ENCODE data around the gene ZNF275.

ZNF275 gene

DNA sequence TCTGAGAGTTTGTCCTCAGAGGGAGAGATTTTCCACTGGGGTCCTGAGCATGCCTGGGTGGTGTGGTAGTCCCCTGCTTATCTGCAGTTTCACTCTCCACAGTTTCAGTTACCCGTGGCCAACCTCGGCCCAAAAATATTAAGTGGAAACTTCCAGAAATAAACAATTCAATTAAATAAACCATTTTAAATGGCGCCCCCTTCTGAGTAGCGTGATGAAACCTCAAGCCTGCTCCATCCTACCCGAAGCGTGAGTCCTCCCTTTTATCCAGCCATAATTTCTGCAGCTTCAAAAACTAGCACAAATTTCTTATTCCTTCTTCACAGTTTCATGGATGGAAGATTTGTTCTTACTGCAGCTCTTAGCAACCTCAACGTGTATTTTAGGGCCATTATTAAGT is 40.5 kb downstream of the ZNF275 start:
- WGBS, 2 experiments, result 76 to 78% methylated on average over 7 of the region's 7 CpGs
- Histone ChIP-seq H3K27me3 (ENCODE audit: control insufficient read depth, insufficient read depth, low read length, poor library complexity, severe bottlenecking) (no peaks in the 10 kb centered on the region), H3K36me3 (ENCODE audit: control insufficient read depth, insufficient read depth, low read length) (no peaks in the 10 kb centered on the region), H3K27ac (ENCODE audit: insufficient read depth, low read depth, low read length, poor library complexity, severe bottlenecking) (no peak overlapping the region), H3K9me3 (ENCODE audit: control insufficient read depth, low read length) (no peaks in the 10 kb centered on the region), H3K4me1 (ENCODE audit: control insufficient read depth, insufficient read depth, low read length) (no peaks in the 10 kb centered on the region), H3K4me3 (ENCODE audit: insufficient read depth, low read depth, low read length) (no peak overlapping the region)

DNA sequence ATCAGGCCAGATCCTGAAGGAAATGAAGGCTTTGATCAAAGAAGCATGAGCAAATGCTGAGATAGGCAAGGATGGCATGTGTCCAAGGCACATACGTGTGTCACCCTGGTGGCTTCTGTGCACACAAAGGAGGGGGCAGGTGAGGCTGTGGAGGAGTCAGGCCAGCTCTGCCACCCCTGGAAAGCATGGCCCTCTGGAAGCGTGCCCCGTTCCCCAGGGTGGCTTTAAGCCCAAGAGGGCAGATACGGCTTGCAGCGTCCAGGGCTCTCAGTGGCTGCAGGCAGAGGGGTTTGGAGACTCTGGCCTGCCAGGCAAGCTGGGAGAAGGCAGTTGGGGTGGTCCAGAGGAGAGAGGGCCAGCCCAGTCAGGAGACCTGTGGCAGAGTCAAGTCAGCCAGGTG is 41.6 kb downstream of the ZNF275 start:
- H3K9me3 ChIP-seq (ENCODE audit: control insufficient read depth, low read length), result no peaks in the 10 kb centered on the region
- H3K4me1 ChIP-seq (ENCODE audit: control insufficient read depth, insufficient read depth, low read length), result no peaks in the 10 kb centered on the region
- WGBS, 2 experiments, result 91 to 96% methylated on average over 5 of the region's 5 CpGs
- H3K36me3 ChIP-seq (ENCODE audit: control insufficient read depth, insufficient read depth, low read length), result no peaks in the 10 kb centered on the region
- H3K4me3 ChIP-seq (ENCODE audit: insufficient read depth, low read depth, low read length), result no peak overlapping the region
- no peak overlapping the region for H3K27ac ChIP-seq (ENCODE audit: insufficient read depth, low read depth, low read length, poor library complexity, severe bottlenecking)
- no peaks in the 10 kb centered on the region for H3K27me3 ChIP-seq (ENCODE audit: control insufficient read depth, insufficient read depth, low read length, poor library complexity, severe bottlenecking)

DNA sequence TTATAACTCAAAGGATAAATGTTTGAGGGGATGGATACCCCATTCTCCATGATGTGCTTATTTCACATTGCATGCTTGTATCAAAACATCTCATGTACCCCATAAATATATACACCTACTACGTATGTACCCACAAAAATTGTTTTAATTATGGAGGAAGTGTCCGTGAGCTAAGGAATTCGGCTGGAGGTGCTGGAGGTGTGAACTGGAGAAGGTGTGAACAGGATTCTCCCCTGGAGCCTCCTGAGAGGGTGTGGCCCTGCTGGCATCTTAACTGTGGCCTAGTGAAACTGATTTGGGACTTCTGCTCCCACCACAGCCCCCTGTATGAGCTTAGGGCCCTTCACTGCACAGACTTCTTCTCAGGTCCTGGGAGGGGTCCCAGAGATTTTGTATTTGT is 43.8 kb downstream of the ZNF275 start:
- Histone ChIP-seq H3K27me3 (ENCODE audit: control insufficient read depth, insufficient read depth, low read length, poor library complexity, severe bottlenecking) (no peaks in the 10 kb centered on the region), H3K36me3 (ENCODE audit: control insufficient read depth, insufficient read depth, low read length) (no peaks in the 10 kb centered on the region), H3K27ac (ENCODE audit: insufficient read depth, low read depth, low read length, poor library complexity, severe bottlenecking) (no peak overlapping the region), H3K4me1 (ENCODE audit: control insufficient read depth, insufficient read depth, low read length) (no peaks in the 10 kb centered on the region), H3K9me3 (ENCODE audit: control insufficient read depth, low read length) (no peaks in the 10 kb centered on the region), H3K4me3 (ENCODE audit: insufficient read depth, low read depth, low read length) (no peak overlapping the region)
- WGBS, 2 experiments, result 100% methylated on average over 2 of the region's 3 CpGs

DNA sequence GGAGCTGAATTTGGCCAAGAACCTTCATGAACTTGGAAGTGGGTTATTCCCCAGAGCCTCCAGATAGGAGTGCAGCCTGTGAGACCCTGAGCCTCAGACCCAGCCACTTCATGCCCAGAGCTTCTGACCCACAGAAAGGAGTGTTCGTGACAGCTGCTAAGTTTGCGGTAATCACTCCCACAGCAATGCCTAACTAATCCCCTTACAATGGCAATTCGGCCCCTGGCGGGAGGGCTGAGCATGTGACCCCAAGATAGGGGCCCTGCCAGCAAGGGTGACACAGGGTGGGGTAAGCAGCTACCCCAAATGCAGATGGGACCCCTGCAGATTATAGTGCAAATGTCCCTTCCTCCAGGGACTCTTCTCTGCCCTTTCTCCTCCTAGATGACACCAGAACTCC is 44.7 kb downstream of the ZNF275 start:
- Histone ChIP-seq H3K9me3 (ENCODE audit: control insufficient read depth, low read length) (no peaks in the 10 kb centered on the region), H3K36me3 (ENCODE audit: control insufficient read depth, insufficient read depth, low read length) (no peaks in the 10 kb centered on the region), H3K27ac (ENCODE audit: insufficient read depth, low read depth, low read length, poor library complexity, severe bottlenecking) (no peak overlapping the region), H3K27me3 (ENCODE audit: control insufficient read depth, insufficient read depth, low read length, poor library complexity, severe bottlenecking) (no peaks in the 10 kb centered on the region), H3K4me3 (ENCODE audit: insufficient read depth, low read depth, low read length) (no peak overlapping the region), H3K4me1 (ENCODE audit: control insufficient read depth, insufficient read depth, low read length) (no peaks in the 10 kb centered on the region)
- WGBS, 2 experiments, result 83 to 86% methylated on average over 4 of the region's 4 CpGs

DNA sequence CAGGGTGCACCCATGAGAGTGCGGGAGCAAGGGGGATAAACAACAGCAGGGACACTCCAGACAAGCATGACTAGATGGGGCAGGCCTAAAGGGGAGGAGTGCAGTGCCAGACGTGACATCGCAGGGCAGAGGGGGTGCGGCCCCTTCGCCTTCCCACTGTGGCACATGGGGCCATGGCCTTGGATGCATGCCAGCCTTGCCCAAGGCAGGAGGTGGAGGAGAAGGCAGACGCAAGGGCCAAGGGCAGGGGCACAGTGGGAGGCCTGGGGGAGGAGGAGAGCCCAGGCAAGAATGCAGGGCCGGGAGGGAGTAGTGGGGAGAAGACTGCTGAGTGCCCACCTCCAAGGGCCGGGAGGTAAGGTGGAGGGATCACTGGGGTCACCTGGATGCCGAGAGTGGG is 45.6 kb downstream of the ZNF275 start:
- 86% methylated on average over 9 of the region's 9 CpGs for WGBS, 2 experiments
- Histone ChIP-seq H3K4me1 (ENCODE audit: control insufficient read depth, insufficient read depth, low read length) (no peaks in the 10 kb centered on the region), H3K27me3 (ENCODE audit: control insufficient read depth, insufficient read depth, low read length, poor library complexity, severe bottlenecking) (no peaks in the 10 kb centered on the region), H3K27ac (ENCODE audit: insufficient read depth, low read depth, low read length, poor library complexity, severe bottlenecking) (no peak overlapping the region), H3K9me3 (ENCODE audit: control insufficient read depth, low read length) (no peaks in the 10 kb centered on the region), H3K36me3 (ENCODE audit: control insufficient read depth, insufficient read depth, low read length) (no peaks in the 10 kb centered on the region), H3K4me3 (ENCODE audit: insufficient read depth, low read depth, low read length) (no peak overlapping the region)

DNA sequence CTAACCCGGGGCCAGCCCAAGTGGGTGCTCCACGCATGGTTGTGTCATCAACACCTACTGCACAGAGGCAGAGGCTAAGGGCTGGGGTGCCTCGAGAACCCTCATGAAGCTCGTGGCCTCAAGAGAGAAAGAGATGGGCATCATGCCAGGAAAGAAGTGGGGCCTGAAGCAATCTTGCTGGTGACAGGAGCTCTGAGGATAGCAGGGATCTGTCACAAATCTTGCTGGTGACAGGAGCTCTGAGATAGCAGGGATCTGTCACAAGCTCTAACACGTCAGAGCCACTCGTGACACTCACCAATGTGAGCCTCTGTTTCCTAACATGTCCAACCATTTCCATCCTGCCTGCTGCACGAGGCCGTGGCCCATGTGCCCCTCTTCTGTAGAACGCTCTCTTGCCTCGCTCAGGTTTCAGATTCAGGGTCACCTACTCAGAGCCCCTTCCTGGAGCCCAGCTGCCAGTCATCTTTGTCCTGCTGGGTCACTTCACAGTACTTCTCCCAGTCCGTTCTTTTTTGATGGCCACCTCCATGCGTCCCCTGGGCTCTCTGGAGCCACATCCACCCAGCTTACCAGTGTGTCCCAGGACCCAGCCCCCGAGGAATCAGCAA is 46.1 kb downstream of the ZNF275 start:
- Histone ChIP-seq H3K4me3 (ENCODE audit: insufficient read depth, low read depth, low read length) (no peak overlapping the region), H3K27me3 (ENCODE audit: control insufficient read depth, insufficient read depth, low read length, poor library complexity, severe bottlenecking) (no peaks in the 10 kb centered on the region), H3K9me3 (ENCODE audit: control insufficient read depth, low read length) (no peaks in the 10 kb centered on the region), H3K27ac (ENCODE audit: insufficient read depth, low read depth, low read length, poor library complexity, severe bottlenecking) (no peak overlapping the region), H3K36me3 (ENCODE audit: control insufficient read depth, insufficient read depth, low read length) (no peaks in the 10 kb centered on the region), H3K4me1 (ENCODE audit: control insufficient read depth, insufficient read depth, low read length) (no peaks in the 10 kb centered on the region)
- WGBS, 2 experiments, result 88 to 91% methylated on average over 13 of the region's 13 CpGs

DNA sequence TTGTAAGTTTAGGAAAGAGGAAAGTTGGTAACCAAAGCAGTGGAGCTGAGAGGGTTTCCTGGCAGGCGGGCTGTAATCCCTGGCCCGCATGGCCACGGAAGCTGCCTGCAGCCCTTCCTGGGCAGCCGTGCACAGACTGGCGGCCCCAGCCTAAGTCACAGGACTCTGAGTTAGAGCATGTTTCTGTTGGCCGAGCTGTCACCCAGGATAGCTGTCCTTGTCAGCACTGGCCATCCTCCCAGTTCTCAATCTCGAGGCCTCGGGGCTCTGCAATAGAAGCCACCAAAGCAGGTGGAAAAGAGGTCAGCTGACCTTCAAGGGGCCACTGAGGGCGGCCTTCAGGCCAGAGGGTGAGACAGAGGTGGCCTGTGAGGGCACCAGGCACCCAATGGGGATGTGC is 46.7 kb downstream of the ZNF275 start:
- Histone ChIP-seq H3K4me3 (ENCODE audit: insufficient read depth, low read depth, low read length) (no peak overlapping the region), H3K27me3 (ENCODE audit: control insufficient read depth, insufficient read depth, low read length, poor library complexity, severe bottlenecking) (no peaks in the 10 kb centered on the region), H3K27ac (ENCODE audit: insufficient read depth, low read depth, low read length, poor library complexity, severe bottlenecking) (no peak overlapping the region), H3K4me1 (ENCODE audit: control insufficient read depth, insufficient read depth, low read length) (no peaks in the 10 kb centered on the region), H3K36me3 (ENCODE audit: control insufficient read depth, insufficient read depth, low read length) (no peaks in the 10 kb centered on the region), H3K9me3 (ENCODE audit: control insufficient read depth, low read length) (no peaks in the 10 kb centered on the region)
- WGBS, 2 experiments, result 93 to 95% methylated on average over 9 of the region's 9 CpGs

DNA sequence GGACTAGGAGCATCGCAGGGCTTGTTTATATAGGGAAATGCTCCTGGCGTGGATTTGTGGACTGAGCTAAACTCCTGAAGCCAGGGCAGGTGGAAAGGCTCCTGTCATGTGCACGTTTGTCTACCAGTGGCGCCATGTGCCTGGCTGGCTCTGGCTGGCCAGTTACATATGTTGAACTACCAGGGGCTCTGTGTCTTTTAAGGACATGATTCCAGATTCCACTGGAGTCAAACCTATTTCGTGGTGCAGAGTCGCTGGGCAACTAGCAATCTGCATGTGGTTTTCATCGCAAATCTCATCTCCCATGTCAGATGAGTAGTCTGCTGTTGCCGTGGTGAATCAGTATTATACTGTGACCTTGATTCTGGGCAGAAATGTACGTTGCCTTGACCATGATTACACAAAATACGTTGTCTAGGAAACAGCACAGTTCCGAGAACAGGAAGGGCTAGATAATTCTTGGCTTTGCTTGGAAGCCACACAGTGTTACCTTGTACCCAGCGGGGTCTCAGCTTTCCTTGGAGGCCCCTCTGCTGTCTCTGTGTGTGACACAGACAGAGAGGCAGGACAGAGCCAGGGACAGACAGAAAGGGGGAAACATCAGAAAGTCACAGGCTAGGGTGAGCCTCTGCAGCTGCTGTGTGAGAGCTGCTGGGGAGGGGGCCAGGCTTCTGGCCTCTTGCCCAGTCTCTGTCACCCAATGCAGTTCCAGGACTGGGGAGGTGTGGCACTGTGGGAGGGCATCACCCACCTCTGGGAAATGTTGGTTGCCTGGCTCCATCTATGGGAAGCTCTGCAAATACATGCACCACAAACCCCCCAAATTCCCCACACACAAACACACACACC is 48.0 kb downstream of the ZNF275 start:
- Histone ChIP-seq H3K27ac (ENCODE audit: insufficient read depth, low read depth, low read length, poor library complexity, severe bottlenecking) (no peak overlapping the region), H3K27me3 (ENCODE audit: control insufficient read depth, insufficient read depth, low read length, poor library complexity, severe bottlenecking) (no peaks in the 10 kb centered on the region), H3K9me3 (ENCODE audit: control insufficient read depth, low read length) (no peaks in the 10 kb centered on the region), H3K36me3 (ENCODE audit: control insufficient read depth, insufficient read depth, low read length) (no peaks in the 10 kb centered on the region), H3K4me1 (ENCODE audit: control insufficient read depth, insufficient read depth, low read length) (no peaks in the 10 kb centered on the region), H3K4me3 (ENCODE audit: insufficient read depth, low read depth, low read length) (no peak overlapping the region)
- WGBS, 2 experiments, result 91 to 92% methylated on average over 12 of the region's 12 CpGs

DNA sequence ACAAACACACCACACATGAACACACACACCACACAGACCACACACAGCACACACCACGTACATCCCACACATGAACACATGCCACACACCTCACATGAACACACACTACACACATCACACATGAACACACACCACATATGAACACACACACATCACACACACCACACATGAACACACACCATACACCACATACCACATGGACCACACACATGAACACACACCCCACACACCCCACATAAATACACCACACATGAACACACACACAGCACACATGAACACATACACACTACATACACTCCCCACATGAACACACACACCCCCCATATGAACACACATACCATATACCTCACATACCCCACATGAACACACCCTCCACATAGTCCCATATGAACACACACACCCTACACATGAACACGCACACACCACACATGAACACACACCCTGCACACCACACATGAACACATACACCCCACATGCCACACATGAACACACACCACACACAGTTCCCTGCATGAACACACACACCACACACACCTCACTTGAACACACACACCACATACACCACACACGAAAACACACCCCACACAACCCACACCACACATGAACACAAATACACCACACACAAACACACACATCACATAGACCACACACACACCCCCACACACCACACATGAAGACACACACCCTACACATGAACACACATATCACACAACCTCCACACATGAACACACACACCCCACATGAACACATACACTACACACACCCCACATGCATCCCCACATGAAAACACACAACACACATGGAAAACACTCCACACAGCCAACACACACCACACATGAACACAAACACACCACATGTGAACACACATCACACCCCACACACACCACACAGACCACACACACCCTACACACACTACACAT is 48.9 kb downstream of the ZNF275 start:
- H3K27ac ChIP-seq (ENCODE audit: insufficient read depth, low read depth, low read length, poor library complexity, severe bottlenecking), result no peak overlapping the region
- WGBS, 2 experiments, result 80 to 88% methylated on average over 3 of the region's 3 CpGs

DNA sequence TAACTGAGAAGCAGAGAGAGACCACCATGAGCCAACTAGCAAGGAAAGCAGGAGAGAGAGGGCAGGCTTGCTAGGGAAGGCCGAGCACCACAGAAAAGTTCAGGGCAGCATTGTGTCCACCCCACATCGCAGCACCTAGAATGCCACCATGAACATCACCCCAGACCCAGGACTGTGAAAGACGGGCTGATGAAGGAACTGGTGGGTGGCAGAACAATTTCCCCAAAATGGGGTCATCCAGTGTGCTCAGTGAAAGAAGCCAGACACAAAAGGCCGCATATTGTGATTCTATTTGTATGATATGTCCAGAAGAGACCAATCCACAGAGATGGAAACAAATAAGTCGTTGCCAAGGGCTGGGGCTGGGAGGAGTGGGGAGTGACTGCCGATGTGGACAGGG is 50.4 kb downstream of the ZNF275 start:
- 91% methylated on average over 6 of the region's 6 CpGs for WGBS, 2 experiments
- no peaks in the 10 kb centered on the region for H3K36me3 ChIP-seq (ENCODE audit: control insufficient read depth, insufficient read depth, low read length)
- H3K4me1 ChIP-seq (ENCODE audit: control insufficient read depth, insufficient read depth, low read length), result no peaks in the 10 kb centered on the region
- no peak overlapping the region for H3K27ac ChIP-seq (ENCODE audit: insufficient read depth, low read depth, low read length, poor library complexity, severe bottlenecking)
- no peaks in the 10 kb centered on the region for H3K9me3 ChIP-seq (ENCODE audit: control insufficient read depth, low read length)
- no peaks in the 10 kb centered on the region for H3K27me3 ChIP-seq (ENCODE audit: control insufficient read depth, insufficient read depth, low read length, poor library complexity, severe bottlenecking)
- no peak overlapping the region for H3K4me3 ChIP-seq (ENCODE audit: insufficient read depth, low read depth, low read length)

More for the DNA sequence above, 48.9 kb downstream of the ZNF275 start:
- H3K9me3 ChIP-seq (ENCODE audit: control insufficient read depth, low read length), result no peaks in the 10 kb centered on the region
- H3K4me1 ChIP-seq (ENCODE audit: control insufficient read depth, insufficient read depth, low read length), result no peaks in the 10 kb centered on the region
- no peaks in the 10 kb centered on the region for H3K36me3 ChIP-seq (ENCODE audit: control insufficient read depth, insufficient read depth, low read length)
- H3K4me3 ChIP-seq (ENCODE audit: insufficient read depth, low read depth, low read length), result no peak overlapping the region
- H3K27me3 ChIP-seq (ENCODE audit: control insufficient read depth, insufficient read depth, low read length, poor library complexity, severe bottlenecking), result no peaks in the 10 kb centered on the region

All from ectodermal cell (in vitro differentiated cells).